CD14-positive monocyte (primary cell): ENCODE results near the gene CHKB. TPM values are rescaled to one million over a fixed set of nuclear protein-coding genes. Genes with fewer than 3 reads are reported as not detected.

Experiments
- DNase-seq, 3 donors: peaks; one replicate each; pipeline ENCODE4 v3.0.0-alpha.2; 2011 to 2022
- H2AFZ ChIP-seq: 2 replicates; pipeline ENCODE4 v1.6.0; 2012; ENCODE audit warnings: mild to moderate bottlenecking, low read depth, low read length, inconsistent platforms; ENCODE audit not compliant: insufficient read depth, poor library complexity, severe bottlenecking
- H3K27ac ChIP-seq, 2 donors: 1 replicate in 1 of 2; 2 replicates in 1 of 2; pipeline ENCODE4 v1.5.1; 2012 to 2013; ENCODE audit warnings: low read length in 2 of 2, control low read depth in 1 of 2, inconsistent platforms in 1 of 2, low read depth in 1 of 2, mild to moderate bottlenecking in 1 of 2
- H3K27me3 ChIP-seq, 2 donors: one replicate each; pipeline versions ENCODE4 v1.6.0 to v1.6.1; 2011 to 2013; ENCODE audit warnings: low read length in 2 of 2; ENCODE audit not compliant: control insufficient read depth in 2 of 2, insufficient read depth in 2 of 2
- H3K36me3 ChIP-seq, 2 donors: replicated peaks in 1 of 2; 1 replicate in 1 of 2; 2 replicates in 1 of 2; pipeline versions ENCODE4 v1.5.1 to v1.6.1; 2012 to 2013; ENCODE audit warnings: low read length in 2 of 2, control low read depth in 1 of 2, inconsistent platforms in 1 of 2, mild to moderate bottlenecking in 1 of 2; ENCODE audit not compliant: insufficient read depth in 2 of 2, control insufficient read depth in 1 of 2
- H3K4me1 ChIP-seq, 2 donors: 1 replicate in 1 of 2; 2 replicates in 1 of 2; pipeline versions ENCODE4 v1.5.1 to v1.6.1; 2012 to 2013; ENCODE audit warnings: low read length in 2 of 2, control low read depth in 1 of 2, inconsistent platforms in 1 of 2, mild to moderate bottlenecking in 1 of 2, moderate library complexity in 1 of 2; ENCODE audit not compliant: insufficient read depth in 2 of 2, control insufficient read depth in 1 of 2
- H3K4me2 ChIP-seq: replicated peaks from 2 replicates; pipeline ENCODE3; 2012; ENCODE audit warnings: low read length, moderate library complexity, mild to moderate bottlenecking; ENCODE audit not compliant: poor library complexity, severe bottlenecking; ENCODE audit errors: extremely low read depth
- H3K4me3 ChIP-seq, 3 experiments: fragments of 200-600 bp in 1 of 3; sonication (generic) in 1 of 3; replicated peaks in 1 of 3; 1 replicate in 2 of 3; 2 replicates in 1 of 3; pipeline ENCODE4 v1.5.1; 2011 to 2013; ENCODE audit warnings: low read length in 3 of 3, mild to moderate bottlenecking in 3 of 3, control low read depth in 2 of 3, low read depth in 2 of 3, inconsistent platforms in 1 of 3, moderate library complexity in 1 of 3
- H3K79me2 ChIP-seq: 2 replicates; pipeline ENCODE4 v1.6.0; 2012; ENCODE audit warnings: mild to moderate bottlenecking, control low read depth, inconsistent platforms, low read length, moderate library complexity; ENCODE audit not compliant: insufficient read depth
- H3K9ac ChIP-seq: 2 replicates; pipeline ENCODE4 v1.6.0; 2017; ENCODE audit warnings: low read length, mild to moderate bottlenecking; ENCODE audit not compliant: insufficient read depth, poor library complexity, severe bottlenecking
- H3K9me3 ChIP-seq, 2 donors: replicated peaks in 1 of 2; 1 replicate in 1 of 2; 2 replicates in 1 of 2; pipeline versions ENCODE4 v1.5.1 to v1.6.1; 2012 to 2013; ENCODE audit warnings: low read length in 2 of 2, control low read depth in 1 of 2; ENCODE audit not compliant: control insufficient read depth in 1 of 2, insufficient read depth in 1 of 2
- H4K20me1 ChIP-seq: 2 replicates; pipeline ENCODE4 v1.6.0; 2012; ENCODE audit warnings: mild to moderate bottlenecking, low read length, control low read depth, moderate library complexity; ENCODE audit not compliant: insufficient read depth
- H3K27ac Mint-ChIP-seq, 7 donors: one replicate each; pipeline ENCODE4 v1.8.0; 2020; ENCODE audit warnings: mild to moderate bottlenecking in 7 of 7, mixed read lengths in 7 of 7, moderate library complexity in 6 of 7, inconsistent platforms in 2 of 7
- H3K27me3 Mint-ChIP-seq, 3 donors: one replicate each; pipeline ENCODE4 v1.8.0; 2021 to 2022; ENCODE audit warnings: low read depth in 3 of 3, mild to moderate bottlenecking in 3 of 3, mixed read lengths in 3 of 3, moderate library complexity in 3 of 3, inconsistent platforms in 1 of 3
- H3K36me3 Mint-ChIP-seq, 2 donors: one replicate each; pipeline ENCODE4 v1.8.0; 2020; ENCODE audit warnings: mixed read lengths in 2 of 2, inconsistent platforms in 1 of 2, mild to moderate bottlenecking in 1 of 2
- H3K4me1 Mint-ChIP-seq: one replicate; pipeline ENCODE4 v1.8.0; 2020; ENCODE audit warnings: mild to moderate bottlenecking, mixed read lengths
- H3K4me3 Mint-ChIP-seq, 2 donors: one replicate each; pipeline ENCODE4 v1.8.0; 2020; ENCODE audit warnings: mild to moderate bottlenecking in 2 of 2, mixed read lengths in 2 of 2, moderate library complexity in 1 of 2
- H3K9me3 Mint-ChIP-seq, 7 donors: one replicate each; pipeline ENCODE4 v1.8.0; 2020 to 2022; ENCODE audit warnings: mixed read lengths in 7 of 7, mild to moderate bottlenecking in 6 of 7, moderate library complexity in 6 of 7, inconsistent platforms in 2 of 7
- CTCF ChIP-seq: fragments of 200-600 bp; IDR thresholded peaks from one replicate; pipeline ENCODE4 v1.8.0; 2022; ENCODE audit warnings: antibody characterized with exemption, mild to moderate bottlenecking
- WGBS: methylation state at CpG from one replicate; pipeline ENCODE4 v1.1.5; 2013; ENCODE audit warnings: missing lambda C conversion rate; ENCODE audit not compliant: insufficient coverage; 5-methylcytosine and 5-hydroxymethylcytosine counted together
- intact Hi-C, 2 donors: fragments of 100-400 bp; cut with micrococcal nuclease; formaldehyde crosslinking; loops; one replicate each; pipeline versions ENCODE4 v1.15.0 to v1.15.1; 2023
- polyA plus RNA-seq, 3 donors: library from polyadenylated mRNA; depleted of rRNA in 1 of 3; unstranded in 2 of 3; stranded (reverse) in 1 of 3; fragments of 300-500 nt in 2 of 3; fragments of >200 nt in 1 of 3; fragmentation: Illumina TruSeq in 2 of 3; gene quantifications; 1 replicate in 2 of 3; 2 replicates in 1 of 3; pipeline ENCODE4 v1.2.3, GENCODE V29; 2012 to 2021

CHKB gene
- polyA plus RNA-seq, 3 donors: 29.1 to 286 (median 31.3) TPM

- Histone ChIP-seq H3K79me2 (peaks cover 16% of the 10 kb centered on the region), H3K4me1 (peaks cover 56 to 79% of the 10 kb centered on the region in 2 donors), H2AFZ (peak overlapping the region; percentile 53), H3K36me3 (no peaks in the 10 kb centered on the region), H3K9me3 (no peaks in the 10 kb centered on the region), H3K4me2 (peak overlapping the region; percentile 88), H3K27me3 (no peaks in the 10 kb centered on the region), H3K9ac (peak overlapping the region; percentile 21), H3K4me3 (peak overlapping the region in 1 of 3 experiments; percentile 52), H3K27ac (no peak overlapping the region), H4K20me1 (no peaks in the 10 kb centered on the region)
- Mint-ChIP-seq H3K27me3 (peaks cover 3 to 24% (median 5%) of the 10 kb centered on the region in 3 donors), H3K4me3 (peak overlapping the region; percentile 58 to 85), H3K4me1 (peaks cover 46% of the 10 kb centered on the region), H3K9me3 (peaks cover 0 to 6% (median 0%) of the 10 kb centered on the region in 7 donors), H3K27ac (peak overlapping the region in 1 of 7 donors; percentile 42), H3K36me3 (peaks cover 5 to 6% of the 10 kb centered on the region in 2 donors)
- no peak for DNase-seq
- no peak for TF ChIP-seq CTCF
- 66% methylated on average over 33 of the region's 35 CpGs for WGBS
- intact Hi-C loops: loop anchor here in 1 of 2 donors (5.0 kb wide), 1 partner anchor 35 kb away; the partner anchor contains the start of gene CHKB
Measured at GRCh38 chr22:50547263-50547985, 35.2 kb downstream of the CHKB start.

GRCh38 chr22:50546326-50547262 is 36.1 kb downstream of the CHKB start:
- H3K27me3 Mint-ChIP-seq: peaks cover 3 to 24% (median 5%) of the 10 kb centered on the region in 3 donors
- H2AFZ ChIP-seq: no peak overlapping the region
- 79% methylated on average over 77 of the region's 78 CpGs for WGBS
- no peaks in the 10 kb centered on the region for H3K36me3 ChIP-seq
- H3K9ac ChIP-seq: peak overlapping the region; percentile 21
- no peaks in the 10 kb centered on the region for H3K9me3 ChIP-seq
- peaks cover 0 to 6% (median 0%) of the 10 kb centered on the region in 7 donors for H3K9me3 Mint-ChIP-seq
- H3K27ac Mint-ChIP-seq: no peak overlapping the region
- peaks cover 5 to 6% of the 10 kb centered on the region in 2 donors for H3K36me3 Mint-ChIP-seq
- peaks cover 16% of the 10 kb centered on the region for H3K79me2 ChIP-seq
- TF ChIP-seq CTCF: no peak
- peaks cover 65 to 87% of the 10 kb centered on the region in 2 donors for H3K4me1 ChIP-seq
- DNase-seq: no peak
- peak overlapping the region; percentile 88 for H3K4me2 ChIP-seq
- H4K20me1 ChIP-seq: no peaks in the 10 kb centered on the region
- peak overlapping the region in 1 of 3 experiments; percentile 52 for H3K4me3 ChIP-seq
- peaks cover 53% of the 10 kb centered on the region for H3K4me1 Mint-ChIP-seq
- intact Hi-C loops: loop anchor here in 1 of 2 donors (5.0 kb wide), 1 partner anchor 36 kb away; the partner anchor contains the start of gene CHKB
- no peak overlapping the region for H3K27ac ChIP-seq
- no peaks in the 10 kb centered on the region for H3K27me3 ChIP-seq
- H3K4me3 Mint-ChIP-seq: peak overlapping the region in 1 of 2 donors; percentile 67
